ENCODE measurements around the gene MLH3. TPM values are rescaled to one million over a fixed set of nuclear protein-coding genes. Genes with fewer than 3 reads are reported as not detected.
A peak's percentile ranks its signal among the peaks of the same experiment; 100 is the strongest.

Gene MLH3
- total RNA-seq, 1 donor from 2014 or later = 17.1 TPM

DNA sequence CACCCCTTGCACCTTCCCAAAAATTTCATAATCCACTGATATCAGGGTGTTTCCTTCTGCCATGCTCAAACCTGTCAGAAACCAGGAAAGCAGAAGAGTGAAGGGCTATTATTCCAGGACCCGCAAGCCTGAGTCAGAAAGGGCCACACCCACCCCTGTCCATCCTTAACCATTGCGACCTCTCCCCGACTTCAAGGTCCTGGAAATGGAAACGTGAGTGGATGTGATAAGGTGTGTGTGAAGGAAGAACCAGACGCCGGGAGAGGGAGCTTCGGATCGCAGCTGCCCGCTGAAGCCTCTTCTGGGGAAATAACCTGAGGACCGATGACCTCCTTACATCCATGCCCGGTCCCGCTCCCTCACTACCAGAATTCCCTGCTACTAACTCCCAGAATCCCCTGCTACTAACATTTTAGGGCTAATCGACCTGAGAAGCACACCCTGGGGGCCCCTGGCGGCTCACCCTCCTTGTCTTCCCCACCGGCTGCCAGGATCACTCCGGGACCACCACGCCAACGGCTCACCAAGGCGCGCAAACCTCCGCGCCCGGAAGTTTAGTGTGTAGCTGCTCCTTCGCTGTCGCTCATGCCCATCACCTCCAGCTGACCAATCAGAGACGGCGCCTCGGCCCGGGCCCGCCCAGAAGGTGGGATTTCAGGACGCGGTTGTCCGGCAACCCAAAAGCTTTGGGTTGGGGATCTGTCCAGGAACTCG, 12.4 kb upstream of the MLH3 start, which contains the start of gene ACYP1:
TSS of gene ACYP1 (minus strand) at position 534 of the 714 bp plus-strand sequence. CDS start at position 63, 471 bp downstream.
- DNase-seq = peak; percentile 95
- Mint-ChIP-seq H3K36me3 (ENCODE audit: unreplicated experiment) (peaks cover 4% of the 10 kb centered on the region), H3K4me3 (ENCODE audit: unreplicated experiment) (peak within 1 kb of the TSS; percentile 98), H3K27me3 (ENCODE audit: unreplicated experiment) (peaks cover 2% of the 10 kb centered on the region), H3K27ac (ENCODE audit: unreplicated experiment) (peak within 1 kb of the TSS; percentile 29), H3K4me1 (ENCODE audit: low read depth, unreplicated experiment) (peaks cover 4% of the 10 kb centered on the region), H3K9me3 (ENCODE audit: unreplicated experiment) (peaks cover 2% of the 10 kb centered on the region)
- TF ChIP-seq, protein P1, sequence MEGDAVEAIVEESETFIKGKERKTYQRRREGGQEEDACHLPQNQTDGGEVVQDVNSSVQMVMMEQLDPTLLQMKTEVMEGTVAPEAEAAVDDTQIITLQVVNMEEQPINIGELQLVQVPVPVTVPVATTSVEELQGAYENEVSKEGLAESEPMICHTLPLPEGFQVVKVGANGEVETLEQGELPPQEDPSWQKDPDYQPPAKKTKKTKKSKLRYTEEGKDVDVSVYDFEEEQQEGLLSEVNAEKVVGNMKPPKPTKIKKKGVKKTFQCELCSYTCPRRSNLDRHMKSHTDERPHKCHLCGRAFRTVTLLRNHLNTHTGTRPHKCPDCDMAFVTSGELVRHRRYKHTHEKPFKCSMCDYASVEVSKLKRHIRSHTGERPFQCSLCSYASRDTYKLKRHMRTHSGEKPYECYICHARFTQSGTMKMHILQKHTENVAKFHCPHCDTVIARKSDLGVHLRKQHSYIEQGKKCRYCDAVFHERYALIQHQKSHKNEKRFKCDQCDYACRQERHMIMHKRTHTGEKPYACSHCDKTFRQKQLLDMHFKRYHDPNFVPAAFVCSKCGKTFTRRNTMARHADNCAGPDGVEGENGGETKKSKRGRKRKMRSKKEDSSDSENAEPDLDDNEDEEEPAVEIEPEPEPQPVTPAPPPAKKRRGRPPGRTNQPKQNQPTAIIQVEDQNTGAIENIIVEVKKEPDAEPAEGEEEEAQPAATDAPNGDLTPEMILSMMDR (IDR thresholded peaks at IDR 0.05; ENCODE audit: partially characterized antibody, unreplicated experiment) = no peak

DNA sequence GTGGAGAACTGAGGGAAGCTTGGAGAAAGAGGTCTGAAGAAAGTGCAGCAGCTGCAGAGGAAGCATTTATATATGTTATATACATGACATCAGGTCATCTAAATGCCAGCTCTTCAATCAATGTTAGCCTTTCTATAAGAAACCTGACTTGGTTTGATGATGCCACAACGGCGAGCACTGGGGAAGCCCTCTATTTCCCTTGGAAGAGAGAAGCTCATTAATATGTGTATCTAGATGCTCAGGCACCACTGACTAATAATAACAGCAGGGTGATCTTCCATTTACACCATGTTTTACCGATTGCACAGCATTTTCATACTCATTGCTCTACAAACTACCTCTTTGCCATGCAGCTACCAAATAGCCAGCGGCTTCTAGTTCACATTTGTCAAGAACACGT, 11.7 kb upstream of the MLH3 start:
- TF ChIP-seq, protein P1 (IDR thresholded peaks at IDR 0.05; ENCODE audit: partially characterized antibody, unreplicated experiment) = no peak
- Mint-ChIP-seq H3K4me1 (ENCODE audit: low read depth, unreplicated experiment) (peaks cover 4% of the 10 kb centered on the region), H3K4me3 (ENCODE audit: unreplicated experiment) (peak overlapping the region; percentile 98), H3K27me3 (ENCODE audit: unreplicated experiment) (peaks cover 2% of the 10 kb centered on the region), H3K27ac (ENCODE audit: unreplicated experiment) (no peak overlapping the region), H3K36me3 (ENCODE audit: unreplicated experiment) (peaks cover 4% of the 10 kb centered on the region), H3K9me3 (ENCODE audit: unreplicated experiment) (peaks cover 2% of the 10 kb centered on the region)
- no peak for DNase-seq

DNA sequence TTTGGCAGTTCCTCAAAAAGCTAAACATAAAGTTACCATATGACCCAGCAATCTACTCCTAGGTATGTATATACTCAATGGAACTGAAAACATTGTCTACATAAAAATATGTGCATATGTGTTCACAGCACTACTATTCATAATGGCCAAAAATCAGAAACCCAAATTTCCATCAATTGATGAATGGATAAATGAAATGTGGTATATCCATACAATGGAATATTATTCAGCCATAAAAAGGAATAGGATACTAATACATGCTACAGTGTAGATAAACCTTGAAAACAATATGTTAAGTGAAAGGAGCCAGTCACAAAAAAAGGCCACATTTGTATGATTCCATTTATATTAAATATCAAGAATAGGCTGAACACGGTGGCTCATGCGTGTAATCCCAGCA, 9.2 kb upstream of the MLH3 start:
- Mint-ChIP-seq H3K27ac (ENCODE audit: unreplicated experiment) (no peak overlapping the region), H3K27me3 (ENCODE audit: unreplicated experiment) (peaks cover 2% of the 10 kb centered on the region), H3K4me3 (ENCODE audit: unreplicated experiment) (no peak overlapping the region), H3K9me3 (ENCODE audit: unreplicated experiment) (peaks cover 2% of the 10 kb centered on the region), H3K36me3 (ENCODE audit: unreplicated experiment) (peaks cover 4% of the 10 kb centered on the region), H3K4me1 (ENCODE audit: low read depth, unreplicated experiment) (peaks cover 4% of the 10 kb centered on the region)
- TF ChIP-seq, protein P1 (IDR thresholded peaks at IDR 0.05; ENCODE audit: partially characterized antibody, unreplicated experiment) = no peak
- no peak for DNase-seq

DNA sequence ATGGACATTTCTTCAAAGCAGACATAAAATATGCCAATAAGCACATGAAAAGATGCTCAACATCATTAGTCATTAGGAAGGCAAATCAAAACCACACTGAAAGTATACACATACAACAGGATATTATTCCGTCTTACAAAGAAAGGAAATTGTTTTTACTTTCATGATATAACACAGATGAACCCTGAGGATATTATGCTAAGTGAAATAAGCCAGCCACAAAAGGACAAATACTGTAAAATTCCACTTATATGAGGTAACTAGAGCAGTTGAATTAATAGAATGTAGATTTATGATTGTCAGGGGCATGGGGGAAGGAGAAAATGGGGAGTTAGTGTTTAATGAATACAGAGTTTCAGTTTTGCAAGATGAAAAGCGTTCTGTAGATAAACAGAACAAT, 8.4 kb upstream of the MLH3 start:
- peaks cover 4% of the 10 kb centered on the region for H3K36me3 Mint-ChIP-seq (ENCODE audit: unreplicated experiment)
- no peak overlapping the region for H3K4me3 Mint-ChIP-seq (ENCODE audit: unreplicated experiment)
- no peak for DNase-seq
- H3K27ac Mint-ChIP-seq (ENCODE audit: unreplicated experiment) = no peak overlapping the region
- peaks cover 2% of the 10 kb centered on the region for H3K27me3 Mint-ChIP-seq (ENCODE audit: unreplicated experiment)
- H3K4me1 Mint-ChIP-seq (ENCODE audit: low read depth, unreplicated experiment) = peaks cover 4% of the 10 kb centered on the region
- H3K9me3 Mint-ChIP-seq (ENCODE audit: unreplicated experiment) = no peaks in the 10 kb centered on the region
- TF ChIP-seq, protein P1 (IDR thresholded peaks at IDR 0.05; ENCODE audit: partially characterized antibody, unreplicated experiment) = no peak

DNA sequence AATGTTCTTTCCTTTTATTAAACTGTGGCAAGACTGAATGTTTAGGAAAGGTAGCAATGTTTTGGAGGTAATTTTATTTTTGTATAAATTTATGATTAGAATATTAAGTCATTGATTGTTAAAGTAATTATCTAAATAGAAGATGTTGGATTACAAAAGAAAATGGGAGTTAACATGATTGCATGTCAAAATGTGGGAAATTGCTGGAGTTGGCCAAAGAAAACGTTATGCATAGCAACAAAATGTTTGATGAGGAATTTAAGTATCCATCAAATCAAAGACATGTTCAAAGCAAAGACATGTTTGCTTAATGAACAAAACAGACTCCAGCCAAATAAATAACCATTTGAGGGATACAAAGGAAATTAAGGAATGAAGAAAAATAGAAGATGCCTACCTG, 3.2 kb upstream of the MLH3 start:
- no peaks in the 10 kb centered on the region for H3K36me3 Mint-ChIP-seq (ENCODE audit: unreplicated experiment)
- peaks cover 4% of the 10 kb centered on the region for H3K27me3 Mint-ChIP-seq (ENCODE audit: unreplicated experiment)
- H3K4me3 Mint-ChIP-seq (ENCODE audit: unreplicated experiment) = no peak overlapping the region
- H3K4me1 Mint-ChIP-seq (ENCODE audit: low read depth, unreplicated experiment) = no peaks in the 10 kb centered on the region
- no peak overlapping the region for H3K27ac Mint-ChIP-seq (ENCODE audit: unreplicated experiment)
- TF ChIP-seq, protein P1 (IDR thresholded peaks at IDR 0.05; ENCODE audit: partially characterized antibody, unreplicated experiment) = no peak
- no peak for DNase-seq
- peaks cover 5% of the 10 kb centered on the region for H3K9me3 Mint-ChIP-seq (ENCODE audit: unreplicated experiment)
